ENCODE results near the gene ADK. TPM values are rescaled to one million over a fixed set of nuclear protein-coding genes. Genes with fewer than 3 reads are reported as not detected.

ADK gene
- total RNA-seq, 1 donor from 2014 or later, result 62.0 TPM

GRCh38 chr10:74122060-74122459, 29.0 kb upstream of the ADK start:
- Histone ChIP-seq H3K4me3 (ENCODE audit: insufficient read depth, low read depth, low read length) (no peak overlapping the region), H2AFZ (ENCODE audit: low read depth, low read length) (no peak overlapping the region), H3K9me3 (ENCODE audit: insufficient read depth, low read depth, low read length) (no peaks in the 10 kb centered on the region), H3K79me2 (ENCODE audit: insufficient read depth, low read length) (no peaks in the 10 kb centered on the region), H3K4me1 (ENCODE audit: insufficient read depth, low read length) (peaks cover 5% of the 10 kb centered on the region), H3K9ac (ENCODE audit: low read length) (no peak overlapping the region), H3K36me3 (ENCODE audit: insufficient read depth, low read length) (peaks cover 63% of the 10 kb centered on the region), H3K27me3 (ENCODE audit: insufficient read depth, low read length) (no peaks in the 10 kb centered on the region), H3K4me2 (ENCODE audit: low read length) (no peak overlapping the region), H3K27ac (ENCODE audit: low read depth, low read length) (no peak overlapping the region), H4K20me1 (ENCODE audit: insufficient read depth, low read length) (peaks cover 47% of the 10 kb centered on the region)
- no peaks in the 10 kb centered on the region for H3K27me3 Mint-ChIP-seq (ENCODE audit: low read depth, unreplicated experiment)
- TF ChIP-seq CTCF (IDR thresholded peaks at IDR 0.05; ENCODE audit: insufficient read depth, low read depth, low read length) (no peak), EZH2 (IDR thresholded peaks at IDR 0.05; ENCODE audit: insufficient read depth, low read length) (no peak)
- H3K27ac Mint-ChIP-seq (ENCODE audit: unreplicated experiment), result peak overlapping the region; percentile 63
- no peak for FAIRE-seq
- peaks cover 10% of the 10 kb centered on the region for H3K36me3 Mint-ChIP-seq (ENCODE audit: low read depth, unreplicated experiment)
- H3K4me3 Mint-ChIP-seq (ENCODE audit: unreplicated experiment), result no peak overlapping the region
- DNase-seq (ENCODE audit: low read depth), result no peak
- peaks cover 28% of the 10 kb centered on the region for H3K4me1 Mint-ChIP-seq (ENCODE audit: low read depth, unreplicated experiment)
- no peaks in the 10 kb centered on the region for H3K9me3 Mint-ChIP-seq (ENCODE audit: unreplicated experiment)

- DNase-seq (ENCODE audit: low read depth), result no peak
- H3K79me2 ChIP-seq (ENCODE audit: insufficient read depth, low read length), result no peaks in the 10 kb centered on the region
- H3K4me1 ChIP-seq (ENCODE audit: insufficient read depth, low read length), result peaks cover 5% of the 10 kb centered on the region
- H3K4me2 ChIP-seq (ENCODE audit: low read length), result no peak overlapping the region
- H3K27me3 ChIP-seq (ENCODE audit: insufficient read depth, low read length), result no peaks in the 10 kb centered on the region
- H3K9ac ChIP-seq (ENCODE audit: low read length), result no peak overlapping the region
- no peak overlapping the region for H3K27ac ChIP-seq (ENCODE audit: low read depth, low read length)
- Mint-ChIP-seq H3K9me3 (ENCODE audit: unreplicated experiment) (no peaks in the 10 kb centered on the region), H3K4me3 (ENCODE audit: unreplicated experiment) (no peak overlapping the region), H3K27me3 (ENCODE audit: low read depth, unreplicated experiment) (no peaks in the 10 kb centered on the region), H3K36me3 (ENCODE audit: low read depth, unreplicated experiment) (peaks cover 6% of the 10 kb centered on the region), H3K4me1 (ENCODE audit: low read depth, unreplicated experiment) (peaks cover 28% of the 10 kb centered on the region), H3K27ac (ENCODE audit: unreplicated experiment) (no peak overlapping the region)
- peaks cover 38% of the 10 kb centered on the region for H4K20me1 ChIP-seq (ENCODE audit: insufficient read depth, low read length)
- H2AFZ ChIP-seq (ENCODE audit: low read depth, low read length), result no peak overlapping the region
- no peak for TF ChIP-seq CTCF (IDR thresholded peaks at IDR 0.05; ENCODE audit: insufficient read depth, low read depth, low read length)
- no peak for TF ChIP-seq EZH2 (IDR thresholded peaks at IDR 0.05; ENCODE audit: insufficient read depth, low read length)
- peaks cover 54% of the 10 kb centered on the region for H3K36me3 ChIP-seq (ENCODE audit: insufficient read depth, low read length)
- H3K9me3 ChIP-seq (ENCODE audit: insufficient read depth, low read depth, low read length), result no peaks in the 10 kb centered on the region
- H3K4me3 ChIP-seq (ENCODE audit: insufficient read depth, low read depth, low read length), result no peak overlapping the region
- no peak for FAIRE-seq
Observed at GRCh38 chr10:74123081-74123480, 27.9 kb upstream of the ADK start.

- peaks cover 45% of the 10 kb centered on the region for H3K36me3 ChIP-seq (ENCODE audit: insufficient read depth, low read length)
- H3K79me2 ChIP-seq (ENCODE audit: insufficient read depth, low read length), result peaks cover 7% of the 10 kb centered on the region
- no peaks in the 10 kb centered on the region for H3K27me3 ChIP-seq (ENCODE audit: insufficient read depth, low read length)
- Mint-ChIP-seq H3K9me3 (ENCODE audit: unreplicated experiment) (no peaks in the 10 kb centered on the region), H3K27me3 (ENCODE audit: low read depth, unreplicated experiment) (no peaks in the 10 kb centered on the region), H3K4me1 (ENCODE audit: low read depth, unreplicated experiment) (no peaks in the 10 kb centered on the region), H3K4me3 (ENCODE audit: unreplicated experiment) (no peak overlapping the region), H3K27ac (ENCODE audit: unreplicated experiment) (no peak overlapping the region), H3K36me3 (ENCODE audit: low read depth, unreplicated experiment) (peaks cover 6% of the 10 kb centered on the region)
- H3K9me3 ChIP-seq (ENCODE audit: insufficient read depth, low read depth, low read length), result no peaks in the 10 kb centered on the region
- H3K4me3 ChIP-seq (ENCODE audit: insufficient read depth, low read depth, low read length), result no peak overlapping the region
- H3K4me1 ChIP-seq (ENCODE audit: insufficient read depth, low read length), result no peaks in the 10 kb centered on the region
- no peak overlapping the region for H3K4me2 ChIP-seq (ENCODE audit: low read length)
- H3K9ac ChIP-seq (ENCODE audit: low read length), result no peak overlapping the region
- no peak overlapping the region for H2AFZ ChIP-seq (ENCODE audit: low read depth, low read length)
- H4K20me1 ChIP-seq (ENCODE audit: insufficient read depth, low read length), result peaks cover 12% of the 10 kb centered on the region
- H3K27ac ChIP-seq (ENCODE audit: low read depth, low read length), result no peak overlapping the region
- FAIRE-seq, result no peak
- TF ChIP-seq EZH2 (IDR thresholded peaks at IDR 0.05; ENCODE audit: insufficient read depth, low read length) (no peak), CTCF (IDR thresholded peaks at IDR 0.05; ENCODE audit: insufficient read depth, low read depth, low read length) (no peak)
- no peak for DNase-seq (ENCODE audit: low read depth)
Observed at GRCh38 chr10:74133923-74134820, 16.8 kb upstream of the ADK start.
